ENCODE data around the gene C20orf202.

C20orf202 gene

DNA sequence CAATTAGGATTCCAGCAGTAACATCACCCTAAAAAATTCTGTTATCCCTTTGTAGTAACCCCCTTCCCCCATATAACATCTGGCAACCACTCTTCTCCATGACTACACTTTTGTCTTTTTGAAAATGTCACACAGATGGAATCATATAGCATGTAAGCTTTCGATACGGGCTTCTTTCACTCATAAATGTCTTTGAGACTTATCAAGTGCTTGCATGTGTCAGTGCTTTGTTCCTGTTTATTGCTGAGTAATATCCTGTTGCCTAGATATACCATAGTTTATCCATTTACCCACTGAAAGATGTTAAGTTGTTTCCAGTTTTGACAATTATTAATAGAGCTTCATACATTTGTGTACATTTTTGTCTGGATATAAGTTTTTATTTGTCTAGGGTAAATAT lies 52.4 kb downstream of the C20orf202 start:
- DNase-seq (ENCODE audit: extremely low read depth, insufficient read length) = no peak
- TF ChIP-seq, protein P1, sequence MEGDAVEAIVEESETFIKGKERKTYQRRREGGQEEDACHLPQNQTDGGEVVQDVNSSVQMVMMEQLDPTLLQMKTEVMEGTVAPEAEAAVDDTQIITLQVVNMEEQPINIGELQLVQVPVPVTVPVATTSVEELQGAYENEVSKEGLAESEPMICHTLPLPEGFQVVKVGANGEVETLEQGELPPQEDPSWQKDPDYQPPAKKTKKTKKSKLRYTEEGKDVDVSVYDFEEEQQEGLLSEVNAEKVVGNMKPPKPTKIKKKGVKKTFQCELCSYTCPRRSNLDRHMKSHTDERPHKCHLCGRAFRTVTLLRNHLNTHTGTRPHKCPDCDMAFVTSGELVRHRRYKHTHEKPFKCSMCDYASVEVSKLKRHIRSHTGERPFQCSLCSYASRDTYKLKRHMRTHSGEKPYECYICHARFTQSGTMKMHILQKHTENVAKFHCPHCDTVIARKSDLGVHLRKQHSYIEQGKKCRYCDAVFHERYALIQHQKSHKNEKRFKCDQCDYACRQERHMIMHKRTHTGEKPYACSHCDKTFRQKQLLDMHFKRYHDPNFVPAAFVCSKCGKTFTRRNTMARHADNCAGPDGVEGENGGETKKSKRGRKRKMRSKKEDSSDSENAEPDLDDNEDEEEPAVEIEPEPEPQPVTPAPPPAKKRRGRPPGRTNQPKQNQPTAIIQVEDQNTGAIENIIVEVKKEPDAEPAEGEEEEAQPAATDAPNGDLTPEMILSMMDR (IDR thresholded peaks at IDR 0.05; ENCODE audit: insufficient read depth, low read length, poor library complexity, severe bottlenecking) = no peak
- Histone ChIP-seq H3K36me3 (ENCODE audit: control insufficient read depth, insufficient read depth, low read length) (no peaks in the 10 kb centered on the region), H3K4me3 (replicated peaks; ENCODE audit: low read depth, low read length) (no peak overlapping the region), H3K27me3 (replicated peaks; ENCODE audit: control insufficient read depth, insufficient read depth, low read length) (no peaks in the 10 kb centered on the region)
